GM23338 (cell line): ENCODE measurements around the gene TBX10. TPM values are rescaled to one million over a fixed set of nuclear protein-coding genes. Genes with fewer than 3 reads are reported as not detected.
A peak's percentile ranks its signal among the peaks of the same experiment; 100 is the strongest.

Source experiments
- ATAC-seq: fragments of 200-7000 bp; cut with Tn5 transposase; 3 replicates; pipeline ENCODE4 v1.9.1; 2020
- DNase-seq: peaks from one replicate; pipeline ENCODE4 v3.0.0-alpha.2; 2015; ENCODE audit warnings: low spot score
- H2AFZ ChIP-seq: fragments of 200-600 bp; sonication (generic); 2 replicates; pipeline ENCODE4 v1.8.0; 2016; ENCODE audit warnings: antibody characterized with exemption, mild to moderate bottlenecking, moderate library complexity
- H3F3A ChIP-seq: fragments of 200-600 bp; sonication (generic); replicated peaks from 2 replicates; pipeline ENCODE4 v1.8.0; 2017; ENCODE audit warnings: antibody characterized with exemption, mixed run types, low read depth
- H3K27ac ChIP-seq: fragments of 200-600 bp; sonication (generic); 2 replicates; pipeline ENCODE4 v1.6.1; 2016; ENCODE audit warnings: low read depth
- H3K27me3 ChIP-seq: fragments of 200-600 bp; sonication (generic); 2 replicates; pipeline ENCODE4 v1.8.0; 2016; ENCODE audit warnings: mild to moderate bottlenecking, mixed run types, moderate library complexity; ENCODE audit not compliant: insufficient read depth
- H3K36me3 ChIP-seq: fragments of 200-600 bp; sonication (generic); 2 replicates; pipeline ENCODE4 v1.8.0; 2016; ENCODE audit warnings: mild to moderate bottlenecking; ENCODE audit not compliant: insufficient read depth
- H3K4me1 ChIP-seq: fragments of 200-600 bp; sonication (generic); 2 replicates; pipeline ENCODE4 v1.8.0; 2016; ENCODE audit warnings: mild to moderate bottlenecking, moderate library complexity; ENCODE audit not compliant: insufficient read depth
- H3K4me2 ChIP-seq: fragments of 200-600 bp; sonication (generic); 2 replicates; pipeline ENCODE4 v1.7.1; 2017; ENCODE audit warnings: mixed run types
- H3K4me3 ChIP-seq: fragments of 200-600 bp; sonication (generic); 2 replicates; pipeline ENCODE4 v1.6.1; 2016; ENCODE audit warnings: mixed run types
- H3K79me2 ChIP-seq: fragments of 200-600 bp; sonication (generic); replicated peaks from 2 replicates; pipeline ENCODE4 v1.8.0; 2017; ENCODE audit warnings: mild to moderate bottlenecking; ENCODE audit not compliant: insufficient read depth
- H3K9me2 ChIP-seq: fragments of 200-600 bp; sonication (generic); 2 replicates; pipeline ENCODE4 v1.8.0; 2017; ENCODE audit not compliant: insufficient read depth
- H4K20me1 ChIP-seq: fragments of 200-600 bp; sonication (generic); replicated peaks from 2 replicates; pipeline ENCODE4 v1.8.0; 2017; ENCODE audit warnings: mild to moderate bottlenecking; ENCODE audit not compliant: insufficient read depth
- H3K27ac Mint-ChIP-seq: 2 replicates; pipeline ENCODE4 v1.8.0; 2020; ENCODE audit warnings: inconsistent platforms, mild to moderate bottlenecking, moderate library complexity, mixed read lengths
- H3K27me3 Mint-ChIP-seq: 3 replicates; pipeline ENCODE4 v1.8.0; 2022; ENCODE audit warnings: low read depth, mild to moderate bottlenecking, moderate library complexity, mixed read lengths, inconsistent platforms; ENCODE audit not compliant: insufficient read depth, poor library complexity
- H3K36me3 Mint-ChIP-seq: 3 replicates; pipeline ENCODE4 v1.8.0; 2021; ENCODE audit warnings: low read depth, mild to moderate bottlenecking, inconsistent platforms, moderate library complexity, mixed read lengths
- H3K4me1 Mint-ChIP-seq: 3 replicates; pipeline ENCODE4 v1.8.0; 2020; ENCODE audit warnings: mild to moderate bottlenecking, inconsistent platforms, mixed read lengths
- H3K4me3 Mint-ChIP-seq: 3 replicates; pipeline ENCODE4 v1.8.0; 2021; ENCODE audit warnings: moderate library complexity, mild to moderate bottlenecking, inconsistent platforms, mixed read lengths
- H3K9me3 Mint-ChIP-seq: 3 replicates; pipeline ENCODE4 v1.8.0; 2020; ENCODE audit warnings: moderate library complexity, mild to moderate bottlenecking, inconsistent platforms, mixed read lengths
- EZH2 ChIP-seq: fragments of 200-600 bp; sonication (generic); IDR thresholded peaks from one replicate; pipeline ENCODE4 v1.8.0; 2017; ENCODE audit warnings: antibody characterized with exemption, mild to moderate bottlenecking, low read depth; ENCODE audit not compliant: unreplicated experiment
- EZH2phosphoT487 ChIP-seq: fragments of 200-600 bp; sonication (generic); IDR thresholded peaks from one replicate; pipeline ENCODE4 v1.8.1; 2018; ENCODE audit warnings: antibody characterized with exemption; ENCODE audit not compliant: unreplicated experiment
- JUNB ChIP-seq: IDR thresholded peaks from one replicate; pipeline ENCODE4 v1.6.1; 2016; ENCODE audit warnings: antibody characterized with exemption; ENCODE audit not compliant: unreplicated experiment
- NANOG ChIP-seq: IDR thresholded peaks from 2 replicates; pipeline ENCODE4 v1.6.1; 2016; ENCODE audit warnings: antibody characterized with exemption, borderline replicate concordance
- STAT1 ChIP-seq: IDR thresholded peaks from one replicate; pipeline ENCODE4 v1.6.1; 2016; ENCODE audit warnings: antibody characterized with exemption; ENCODE audit not compliant: unreplicated experiment
- ZNF114 ChIP-seq: fragments of 250-450 bp; sonication (Bioruptor Pico); IDR thresholded peaks from 2 replicates; pipeline ENCODE4 v1.5.0; 2020; ENCODE audit warnings: mild to moderate bottlenecking, moderate library complexity
- polyA plus RNA-seq: library from polyadenylated mRNA; unstranded; fragments of >200 nt; fragmentation: Nextera tagmentation; extraction: Ambion mirVana; gene quantifications from 2 replicates; pipeline ENCODE4 v1.2.1, GENCODE V29; 2016
- total RNA-seq: library from RNA; depleted of rRNA; stranded (reverse); fragments of >200 nt; shearing (Covaris generic); gene quantifications from 2 replicates; pipeline ENCODE4 v1.2.3, GENCODE V29; 2014
- TF ChIP-seq, protein P1 (sequence below), 2 experiments: fragments of 200-600 bp in 1 of 2; sonication (generic) in 1 of 2; conservative IDR thresholded peaks; 2 replicates each; pipeline versions ENCODE4 v1.5.1 to v1.6.1; 2016 to 2017; ENCODE audit warnings: antibody characterized with exemption in 2 of 2, low read depth in 2 of 2, mild to moderate bottlenecking in 2 of 2, moderate library complexity in 1 of 2
- TF ChIP-seq, protein P2 (sequence below): IDR thresholded peaks from one replicate; pipeline ENCODE4 v1.6.1; 2018; ENCODE audit warnings: antibody characterized with exemption; ENCODE audit not compliant: unreplicated experiment
- TF ChIP-seq, protein P3 (sequence below): fragments of 250-450 bp; sonication (Bioruptor Pico); IDR thresholded peaks from 2 replicates; pipeline ENCODE4 v1.5.0; 2020; ENCODE audit warnings: mild to moderate bottlenecking, moderate library complexity
- TF ChIP-seq, protein P4 (sequence below): IDR thresholded peaks from 2 replicates; pipeline ENCODE4 v1.6.1; 2016; ENCODE audit warnings: antibody characterized with exemption

The TBX10 gene
- total and polyA plus RNA-seq, 2 experiments from 2014 or later, result 0.10 TPM; not detected in 1

DNA sequence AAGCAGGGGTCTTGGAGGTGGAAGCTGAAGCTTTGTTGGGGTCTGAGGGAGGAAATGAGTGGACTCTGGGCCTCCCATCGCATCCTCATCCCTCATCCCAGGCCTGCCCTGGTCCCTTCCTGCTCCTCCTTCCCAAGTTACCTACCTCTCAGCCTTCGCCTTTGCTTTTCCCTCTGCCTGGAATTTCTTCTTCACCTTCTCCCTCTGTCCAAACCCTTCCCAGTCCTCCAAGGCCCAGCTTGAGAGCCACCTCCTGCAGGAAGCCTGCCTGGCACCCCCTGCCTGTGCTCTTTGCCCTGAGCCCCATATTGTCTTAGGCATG lies 7.7 kb downstream of the TBX10 start (continued):
- TF ChIP-seq, protein P1, sequence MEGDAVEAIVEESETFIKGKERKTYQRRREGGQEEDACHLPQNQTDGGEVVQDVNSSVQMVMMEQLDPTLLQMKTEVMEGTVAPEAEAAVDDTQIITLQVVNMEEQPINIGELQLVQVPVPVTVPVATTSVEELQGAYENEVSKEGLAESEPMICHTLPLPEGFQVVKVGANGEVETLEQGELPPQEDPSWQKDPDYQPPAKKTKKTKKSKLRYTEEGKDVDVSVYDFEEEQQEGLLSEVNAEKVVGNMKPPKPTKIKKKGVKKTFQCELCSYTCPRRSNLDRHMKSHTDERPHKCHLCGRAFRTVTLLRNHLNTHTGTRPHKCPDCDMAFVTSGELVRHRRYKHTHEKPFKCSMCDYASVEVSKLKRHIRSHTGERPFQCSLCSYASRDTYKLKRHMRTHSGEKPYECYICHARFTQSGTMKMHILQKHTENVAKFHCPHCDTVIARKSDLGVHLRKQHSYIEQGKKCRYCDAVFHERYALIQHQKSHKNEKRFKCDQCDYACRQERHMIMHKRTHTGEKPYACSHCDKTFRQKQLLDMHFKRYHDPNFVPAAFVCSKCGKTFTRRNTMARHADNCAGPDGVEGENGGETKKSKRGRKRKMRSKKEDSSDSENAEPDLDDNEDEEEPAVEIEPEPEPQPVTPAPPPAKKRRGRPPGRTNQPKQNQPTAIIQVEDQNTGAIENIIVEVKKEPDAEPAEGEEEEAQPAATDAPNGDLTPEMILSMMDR (conservative IDR thresholded peaks at IDR 0.05; ENCODE audit: low read depth in 2 of 2), result no peak
- no peak for TF ChIP-seq STAT1

DNA sequence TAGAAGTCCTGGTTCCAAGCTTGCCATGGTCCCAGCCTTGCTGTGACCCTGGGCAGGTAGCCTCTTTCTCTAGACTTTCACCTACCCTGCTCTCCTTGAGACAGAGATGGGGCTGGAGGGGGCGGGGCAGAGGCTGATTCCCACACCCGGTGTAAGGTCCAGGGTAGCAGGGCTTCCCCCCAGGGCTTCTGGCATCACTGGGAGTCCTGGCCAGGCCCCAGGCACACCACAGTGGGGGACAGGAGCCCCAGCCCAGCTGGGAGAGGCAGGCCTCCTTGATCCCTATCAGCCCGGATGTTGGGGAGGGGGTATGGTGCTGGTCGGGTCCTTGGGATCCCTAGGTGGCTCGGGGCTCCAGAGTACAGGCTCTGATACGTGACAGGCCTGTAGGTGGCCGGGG lies 8.2 kb downstream of the TBX10 start:
- Histone ChIP-seq H3K4me1 (peaks cover 10% of the 10 kb centered on the region; the same call in 1 of the 2 replicates), H3K79me2 (no peaks in the 10 kb centered on the region), H2AFZ (no peak overlapping the region), H3K4me2 (peak overlapping the region; percentile 87), H3K36me3 (no peaks in the 10 kb centered on the region), H4K20me1 (no peaks in the 10 kb centered on the region), H3K9me2 (no peaks in the 10 kb centered on the region), H3F3A (peaks cover 5% of the 10 kb centered on the region; the same call in 1 of the 2 replicates), H3K4me3 (no peak overlapping the region; the same call in 1 of the 2 replicates), H3K27me3 (no peaks in the 10 kb centered on the region), H3K27ac (no peak overlapping the region)
- Mint-ChIP-seq H3K9me3 (no peaks in the 10 kb centered on the region; the same call in 1 of the 3 replicates), H3K4me3 (peak overlapping the region; percentile 78; the same call in 2 of the 3 replicates), H3K36me3 (peaks cover 5% of the 10 kb centered on the region), H3K27me3 (peaks cover 30% of the 10 kb centered on the region), H3K27ac (no peak overlapping the region), H3K4me1 (peaks cover 20% of the 10 kb centered on the region; the same call in 2 of the 3 replicates)
- ATAC-seq (no peak), DNase-seq (no peak)
- TF ChIP-seq, protein P2, sequence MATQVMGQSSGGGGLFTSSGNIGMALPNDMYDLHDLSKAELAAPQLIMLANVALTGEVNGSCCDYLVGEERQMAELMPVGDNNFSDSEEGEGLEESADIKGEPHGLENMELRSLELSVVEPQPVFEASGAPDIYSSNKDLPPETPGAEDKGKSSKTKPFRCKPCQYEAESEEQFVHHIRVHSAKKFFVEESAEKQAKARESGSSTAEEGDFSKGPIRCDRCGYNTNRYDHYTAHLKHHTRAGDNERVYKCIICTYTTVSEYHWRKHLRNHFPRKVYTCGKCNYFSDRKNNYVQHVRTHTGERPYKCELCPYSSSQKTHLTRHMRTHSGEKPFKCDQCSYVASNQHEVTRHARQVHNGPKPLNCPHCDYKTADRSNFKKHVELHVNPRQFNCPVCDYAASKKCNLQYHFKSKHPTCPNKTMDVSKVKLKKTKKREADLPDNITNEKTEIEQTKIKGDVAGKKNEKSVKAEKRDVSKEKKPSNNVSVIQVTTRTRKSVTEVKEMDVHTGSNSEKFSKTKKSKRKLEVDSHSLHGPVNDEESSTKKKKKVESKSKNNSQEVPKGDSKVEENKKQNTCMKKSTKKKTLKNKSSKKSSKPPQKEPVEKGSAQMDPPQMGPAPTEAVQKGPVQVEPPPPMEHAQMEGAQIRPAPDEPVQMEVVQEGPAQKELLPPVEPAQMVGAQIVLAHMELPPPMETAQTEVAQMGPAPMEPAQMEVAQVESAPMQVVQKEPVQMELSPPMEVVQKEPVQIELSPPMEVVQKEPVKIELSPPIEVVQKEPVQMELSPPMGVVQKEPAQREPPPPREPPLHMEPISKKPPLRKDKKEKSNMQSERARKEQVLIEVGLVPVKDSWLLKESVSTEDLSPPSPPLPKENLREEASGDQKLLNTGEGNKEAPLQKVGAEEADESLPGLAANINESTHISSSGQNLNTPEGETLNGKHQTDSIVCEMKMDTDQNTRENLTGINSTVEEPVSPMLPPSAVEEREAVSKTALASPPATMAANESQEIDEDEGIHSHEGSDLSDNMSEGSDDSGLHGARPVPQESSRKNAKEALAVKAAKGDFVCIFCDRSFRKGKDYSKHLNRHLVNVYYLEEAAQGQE, result no peak
- TF ChIP-seq JUNB (no peak), EZH2phosphoT487 (no peak), NANOG (no peak), STAT1 (no peak), EZH2 (no peak), ZNF114 (CRISPR knock-in tag) (no peak)
- TF ChIP-seq, protein P1 (conservative IDR thresholded peaks at IDR 0.05; ENCODE audit: low read depth in 2 of 2), result no peak
- TF ChIP-seq, protein P3, sequence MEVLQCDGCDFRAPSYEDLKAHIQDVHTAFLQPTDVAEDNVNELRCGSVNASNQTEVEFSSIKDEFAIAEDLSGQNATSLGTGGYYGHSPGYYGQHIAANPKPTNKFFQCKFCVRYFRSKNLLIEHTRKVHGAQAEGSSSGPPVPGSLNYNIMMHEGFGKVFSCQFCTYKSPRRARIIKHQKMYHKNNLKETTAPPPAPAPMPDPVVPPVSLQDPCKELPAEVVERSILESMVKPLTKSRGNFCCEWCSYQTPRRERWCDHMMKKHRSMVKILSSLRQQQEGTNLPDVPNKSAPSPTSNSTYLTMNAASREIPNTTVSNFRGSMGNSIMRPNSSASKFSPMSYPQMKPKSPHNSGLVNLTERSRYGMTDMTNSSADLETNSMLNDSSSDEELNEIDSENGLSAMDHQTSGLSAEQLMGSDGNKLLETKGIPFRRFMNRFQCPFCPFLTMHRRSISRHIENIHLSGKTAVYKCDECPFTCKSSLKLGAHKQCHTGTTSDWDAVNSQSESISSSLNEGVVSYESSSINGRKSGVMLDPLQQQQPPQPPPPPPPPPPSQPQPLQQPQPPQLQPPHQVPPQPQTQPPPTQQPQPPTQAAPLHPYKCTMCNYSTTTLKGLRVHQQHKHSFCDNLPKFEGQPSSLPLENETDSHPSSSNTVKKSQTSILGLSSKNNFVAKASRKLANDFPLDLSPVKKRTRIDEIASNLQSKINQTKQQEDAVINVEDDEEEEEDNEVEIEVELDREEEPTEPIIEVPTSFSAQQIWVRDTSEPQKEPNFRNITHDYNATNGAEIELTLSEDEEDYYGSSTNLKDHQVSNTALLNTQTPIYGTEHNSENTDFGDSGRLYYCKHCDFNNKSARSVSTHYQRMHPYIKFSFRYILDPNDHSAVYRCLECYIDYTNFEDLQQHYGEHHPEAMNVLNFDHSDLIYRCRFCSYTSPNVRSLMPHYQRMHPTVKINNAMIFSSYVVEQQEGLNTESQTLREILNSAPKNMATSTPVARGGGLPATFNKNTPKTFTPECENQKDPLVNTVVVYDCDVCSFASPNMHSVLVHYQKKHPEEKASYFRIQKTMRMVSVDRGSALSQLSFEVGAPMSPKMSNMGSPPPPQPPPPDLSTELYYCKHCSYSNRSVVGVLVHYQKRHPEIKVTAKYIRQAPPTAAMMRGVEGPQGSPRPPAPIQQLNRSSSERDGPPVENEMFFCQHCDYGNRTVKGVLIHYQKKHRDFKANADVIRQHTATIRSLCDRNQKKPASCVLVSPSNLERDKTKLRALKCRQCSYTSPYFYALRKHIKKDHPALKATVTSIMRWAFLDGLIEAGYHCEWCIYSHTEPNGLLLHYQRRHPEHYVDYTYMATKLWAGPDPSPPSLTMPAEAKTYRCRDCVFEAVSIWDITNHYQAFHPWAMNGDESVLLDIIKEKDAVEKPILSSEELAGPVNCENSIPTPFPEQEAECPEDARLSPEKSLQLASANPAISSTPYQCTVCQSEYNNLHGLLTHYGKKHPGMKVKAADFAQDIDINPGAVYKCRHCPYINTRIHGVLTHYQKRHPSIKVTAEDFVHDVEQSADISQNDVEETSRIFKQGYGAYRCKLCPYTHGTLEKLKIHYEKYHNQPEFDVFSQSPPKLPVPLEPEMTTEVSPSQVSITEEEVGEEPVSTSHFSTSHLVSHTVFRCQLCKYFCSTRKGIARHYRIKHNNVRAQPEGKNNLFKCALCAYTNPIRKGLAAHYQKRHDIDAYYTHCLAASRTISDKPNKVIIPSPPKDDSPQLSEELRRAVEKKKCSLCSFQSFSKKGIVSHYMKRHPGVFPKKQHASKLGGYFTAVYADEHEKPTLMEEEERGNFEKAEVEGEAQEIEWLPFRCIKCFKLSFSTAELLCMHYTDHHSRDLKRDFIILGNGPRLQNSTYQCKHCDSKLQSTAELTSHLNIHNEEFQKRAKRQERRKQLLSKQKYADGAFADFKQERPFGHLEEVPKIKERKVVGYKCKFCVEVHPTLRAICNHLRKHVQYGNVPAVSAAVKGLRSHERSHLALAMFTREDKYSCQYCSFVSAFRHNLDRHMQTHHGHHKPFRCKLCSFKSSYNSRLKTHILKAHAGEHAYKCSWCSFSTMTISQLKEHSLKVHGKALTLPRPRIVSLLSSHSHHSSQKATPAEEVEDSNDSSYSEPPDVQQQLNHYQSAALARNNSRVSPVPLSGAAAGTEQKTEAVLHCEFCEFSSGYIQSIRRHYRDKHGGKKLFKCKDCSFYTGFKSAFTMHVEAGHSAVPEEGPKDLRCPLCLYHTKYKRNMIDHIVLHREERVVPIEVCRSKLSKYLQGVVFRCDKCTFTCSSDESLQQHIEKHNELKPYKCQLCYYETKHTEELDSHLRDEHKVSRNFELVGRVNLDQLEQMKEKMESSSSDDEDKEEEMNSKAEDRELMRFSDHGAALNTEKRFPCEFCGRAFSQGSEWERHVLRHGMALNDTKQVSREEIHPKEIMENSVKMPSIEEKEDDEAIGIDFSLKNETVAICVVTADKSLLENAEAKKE (CRISPR knock-in tag), result no peak
- TF ChIP-seq, protein P4, sequence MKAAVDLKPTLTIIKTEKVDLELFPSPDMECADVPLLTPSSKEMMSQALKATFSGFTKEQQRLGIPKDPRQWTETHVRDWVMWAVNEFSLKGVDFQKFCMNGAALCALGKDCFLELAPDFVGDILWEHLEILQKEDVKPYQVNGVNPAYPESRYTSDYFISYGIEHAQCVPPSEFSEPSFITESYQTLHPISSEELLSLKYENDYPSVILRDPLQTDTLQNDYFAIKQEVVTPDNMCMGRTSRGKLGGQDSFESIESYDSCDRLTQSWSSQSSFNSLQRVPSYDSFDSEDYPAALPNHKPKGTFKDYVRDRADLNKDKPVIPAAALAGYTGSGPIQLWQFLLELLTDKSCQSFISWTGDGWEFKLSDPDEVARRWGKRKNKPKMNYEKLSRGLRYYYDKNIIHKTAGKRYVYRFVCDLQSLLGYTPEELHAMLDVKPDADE, result no peak
